Esophagus muscularis mucosa (tissue), 4 donors: ENCODE results near the gene SH3GL2. TPM values are rescaled to one million over a fixed set of nuclear protein-coding genes. Genes with fewer than 3 reads are reported as not detected.
A peak's percentile ranks its signal among the peaks of the same experiment; 100 is the strongest.

Source experiments
- DNase-seq: peaks from one replicate; pipeline ENCODE4 v3.0.0-alpha.2; 2017; ENCODE audit errors: extremely low spot score
- H3K27ac ChIP-seq, 4 donors: fragments of 200-600 bp; sonication (generic); replicated peaks in 1 of 4; 1 replicate in 3 of 4; 2 replicates in 1 of 4; pipeline ENCODE4 v1.5.1; 2016 to 2019; ENCODE audit warnings: mild to moderate bottlenecking in 1 of 4
- H3K27me3 ChIP-seq, 4 donors: fragments of 200-600 bp; sonication (generic); one replicate each; pipeline versions ENCODE4 v1.5.1 to v1.6.0; 2016 to 2019
- H3K36me3 ChIP-seq, 4 donors: fragments of 200-600 bp; sonication (generic); one replicate each; pipeline ENCODE4 v1.5.1; 2016 to 2019
- H3K4me1 ChIP-seq, 4 donors: fragments of 200-600 bp; sonication (generic); one replicate each; pipeline ENCODE4 v1.5.1; 2016 to 2019
- H3K4me3 ChIP-seq, 4 donors: fragments of 200-600 bp; sonication (generic); 1 replicate in 2 of 4; 2 replicates in 2 of 4; pipeline ENCODE4 v1.5.1; 2016 to 2019; ENCODE audit warnings: mild to moderate bottlenecking in 4 of 4, moderate library complexity in 1 of 4
- H3K9me3 ChIP-seq, 4 donors: fragments of 200-600 bp; sonication (generic); 1 replicate in 3 of 4; 2 replicates in 1 of 4; pipeline ENCODE4 v1.5.1; 2016 to 2019
- CTCF ChIP-seq, 3 experiments: fragments of 200-600 bp in 2 of 3; fragments of 450-650 bp in 1 of 3; sonication (generic) in 2 of 3; IDR thresholded peaks; one replicate each; pipeline ENCODE4 v1.5.1; 2017 to 2019; ENCODE audit warnings: antibody characterized with exemption in 3 of 3, mild to moderate bottlenecking in 2 of 3, moderate library complexity in 1 of 3
- EP300 ChIP-seq: sonication (generic); formaldehyde crosslinking; IDR thresholded peaks from one replicate; pipeline ENCODE4 v1.6.1; 2017; ENCODE audit warnings: antibody characterized with exemption
- POLR2A ChIP-seq: fragments of 450-650 bp; IDR thresholded peaks from one replicate; pipeline ENCODE4 v1.6.1; 2017; ENCODE audit warnings: antibody characterized with exemption, moderate library complexity, mild to moderate bottlenecking, low read depth
- POLR2AphosphoS5 ChIP-seq, 2 donors: sonication (generic); formaldehyde crosslinking; IDR thresholded peaks; one replicate each; pipeline ENCODE4 v1.6.1; 2017; ENCODE audit warnings: antibody characterized with exemption in 2 of 2
- WGBS: methylation state at CpG from one replicate; pipeline ENCODE4 v1.1.5; 2018; 5-methylcytosine and 5-hydroxymethylcytosine counted together
- intact Hi-C: fragments of 100-400 bp; cut with DNase I; formaldehyde crosslinking; loops from one replicate; pipeline ENCODE4 v1.15.1; 2023
- total RNA-seq, 4 donors: library from RNA; depleted of rRNA; stranded (reverse); fragments of >200 nt; gene quantifications; one replicate each; pipeline versions ENCODE4 v1.1.0 to v1.2.1, GENCODE V29; 2016

SH3GL2 gene
- total RNA-seq, 4 donors from 2014 or later: 3.3 to 6.7 (median 5.2) TPM

- Histone ChIP-seq H3K4me3 (no peak overlapping the region), H3K27ac (no peak overlapping the region), H3K36me3 (no peaks in the 10 kb centered on the region), H3K4me1 (peaks cover 0 to 6% (median 6%) of the 10 kb centered on the region in 4 donors), H3K27me3 (no peaks in the 10 kb centered on the region), H3K9me3 (no peaks in the 10 kb centered on the region)
- intact Hi-C loops: no loop called here
- TF ChIP-seq POLR2A (no peak), EP300 (no peak), CTCF (IDR thresholded peaks at IDR 0.05) (no peak), POLR2AphosphoS5 (IDR thresholded peaks at IDR 0.05) (no peak)
- no peak for DNase-seq
- 90% methylated on average over 3 of the region's 3 CpGs for WGBS
These were observed 193.4 kb downstream of the SH3GL2 start for GRCh38 chr9:17772223-17772622.

- no peak overlapping the region for H3K27ac ChIP-seq
- H3K4me1 ChIP-seq: peaks cover 0 to 6% (median 6%) of the 10 kb centered on the region in 4 donors
- no peaks in the 10 kb centered on the region for H3K27me3 ChIP-seq
- TF ChIP-seq EP300 (no peak), CTCF (IDR thresholded peaks at IDR 0.05) (no peak), POLR2A (no peak), POLR2AphosphoS5 (IDR thresholded peaks at IDR 0.05) (no peak)
- H3K36me3 ChIP-seq: no peaks in the 10 kb centered on the region
- H3K9me3 ChIP-seq: no peaks in the 10 kb centered on the region
- no peak overlapping the region for H3K4me3 ChIP-seq
- intact Hi-C loops: no loop called here
- DNase-seq: no peak
These were observed 196.8 kb downstream of the SH3GL2 start for GRCh38 chr9:17775656-17776055.

DNA sequence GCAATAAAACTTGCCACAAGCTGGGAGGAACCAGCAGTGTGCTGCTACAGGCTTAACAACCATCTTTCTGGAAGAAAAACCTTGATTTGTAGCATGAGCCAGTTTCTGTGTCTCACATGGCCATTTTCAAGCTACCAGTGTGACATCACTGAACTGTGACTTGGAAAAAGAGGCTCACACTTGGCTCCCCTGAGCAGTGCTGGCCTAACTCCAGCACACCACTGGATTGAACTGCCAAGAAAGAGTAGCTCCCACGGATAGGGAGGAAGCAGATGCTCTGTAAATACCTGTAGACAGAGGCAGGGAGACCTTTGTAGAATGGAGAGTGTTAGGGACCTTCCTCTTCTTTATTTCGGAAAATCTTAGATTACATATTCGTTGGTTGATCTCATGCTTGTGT, 197.9 kb downstream of the SH3GL2 start:
- intact Hi-C loops: no loop called here
- no peaks in the 10 kb centered on the region for H3K36me3 ChIP-seq
- TF ChIP-seq EP300 (no peak), POLR2AphosphoS5 (IDR thresholded peaks at IDR 0.05) (peak in 1 of 2 donors; percentile 28)
- H3K9me3 ChIP-seq: no peaks in the 10 kb centered on the region
- H3K27ac ChIP-seq: no peak overlapping the region
- 28% methylated on average over 3 of the region's 3 CpGs for WGBS
- no peak overlapping the region for H3K4me3 ChIP-seq
- H3K27me3 ChIP-seq: no peaks in the 10 kb centered on the region
- peaks cover 0 to 6% (median 6%) of the 10 kb centered on the region in 4 donors for H3K4me1 ChIP-seq
- DNase-seq: peak; percentile 62

DNA sequence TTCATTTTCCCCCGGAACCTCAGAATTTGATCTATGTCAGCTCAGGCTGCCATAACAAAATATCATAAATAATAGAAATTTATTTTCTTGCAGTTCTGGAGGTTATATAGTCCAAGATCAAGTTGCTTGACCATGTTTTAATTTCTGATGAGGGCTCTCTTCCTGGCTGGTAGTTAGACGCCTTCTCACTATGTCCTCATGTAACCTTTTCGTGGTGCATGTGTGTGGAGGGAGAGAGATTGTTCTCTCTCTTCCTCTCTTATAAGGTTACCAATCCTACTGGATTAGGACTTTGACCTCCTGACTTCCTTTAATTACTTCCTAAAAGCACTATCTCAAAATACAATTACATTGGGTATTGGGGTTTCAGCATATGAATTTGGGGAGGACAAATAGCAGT, 198.6 kb downstream of the SH3GL2 start:
- H3K9me3 ChIP-seq: no peaks in the 10 kb centered on the region
- H3K27ac ChIP-seq: no peak overlapping the region
- H3K27me3 ChIP-seq: no peaks in the 10 kb centered on the region
- no peak for DNase-seq
- H3K36me3 ChIP-seq: no peaks in the 10 kb centered on the region
- H3K4me3 ChIP-seq: no peak overlapping the region
- TF ChIP-seq EP300 (no peak), POLR2AphosphoS5 (IDR thresholded peaks at IDR 0.05) (no peak), CTCF (IDR thresholded peaks at IDR 0.05) (no peak), POLR2A (no peak)
- H3K4me1 ChIP-seq: peaks cover 0 to 6% (median 6%) of the 10 kb centered on the region in 4 donors
- intact Hi-C loops: no loop called here
- WGBS: 92% methylated on average over 3 of the region's 3 CpGs

GRCh38 chr9:17782430-17783149, 203.7 kb downstream of the SH3GL2 start:
- TF ChIP-seq EP300: no peak
- no peak for TF ChIP-seq CTCF (IDR thresholded peaks at IDR 0.05)
- no peak for TF ChIP-seq POLR2A
- TF ChIP-seq POLR2AphosphoS5 (IDR thresholded peaks at IDR 0.05): no peak
- no peak for DNase-seq
- H3K9me3 ChIP-seq: no peaks in the 10 kb centered on the region
- H3K27me3 ChIP-seq: no peaks in the 10 kb centered on the region
- intact Hi-C loops: no loop called here
- no peak overlapping the region for H3K4me3 ChIP-seq
- H3K36me3 ChIP-seq: no peaks in the 10 kb centered on the region
- H3K4me1 ChIP-seq: peaks cover 0 to 24% (median 10%) of the 10 kb centered on the region in 4 donors
- H3K27ac ChIP-seq: no peak overlapping the region
- 87% methylated on average over 6 of the region's 6 CpGs for WGBS
